SK-N-MC (cell line): ENCODE measurements around the gene PVALB.

Experiments
- EZH2 ChIP-seq: fragments of 200-600 bp; sonication (generic); IDR thresholded peaks from one replicate; pipeline ENCODE4 v1.6.1; 2017; ENCODE audit warnings: antibody characterized with exemption
- FOXP2 ChIP-seq: optimal IDR thresholded peaks from 2 replicates; pipeline ENCODE3; 2011; ENCODE audit warnings: mild to moderate bottlenecking, moderate library complexity; ENCODE audit not compliant: insufficient read depth; ENCODE audit errors: extremely low read length, control extremely low read depth
- POLR2AphosphoS5 ChIP-seq: IDR thresholded peaks from 2 replicates; pipeline ENCODE4 v1.6.1; 2012; ENCODE audit warnings: mild to moderate bottlenecking, low read depth, low read length, borderline replicate concordance

GRCh38 chr22:36755316-36755715 is 61.5 kb downstream of the PVALB start:
- TF ChIP-seq EZH2, result no peak
- no peak for TF ChIP-seq POLR2AphosphoS5
- TF ChIP-seq FOXP2, result no peak
